HepG2 (cell line): ENCODE data around the gene SLC13A3.

Experiments used
- ATF2 ChIP-seq: sonication (generic); formaldehyde crosslinking; IDR thresholded peaks from 2 replicates; pipeline ENCODE4 v1.4.0; 2020; ENCODE audit warnings: missing genetic modification reagents
- BORCS8-MEF2B ChIP-seq: sonication (generic); formaldehyde crosslinking; IDR thresholded peaks from 2 replicates; pipeline ENCODE4 v1.8.0; 2022; ENCODE audit warnings: mild to moderate bottlenecking, missing genetic modification reagents
- BRD4 ChIP-seq: sonication (generic); formaldehyde crosslinking; IDR thresholded peaks from 2 replicates; pipeline ENCODE4 v1.4.0; 2020; ENCODE audit warnings: missing genetic modification reagents
- CTCF ChIP-seq: sonication (generic); formaldehyde crosslinking; IDR thresholded peaks from 2 replicates; pipeline ENCODE4 v1.5.0; 2020; ENCODE audit warnings: mild to moderate bottlenecking, missing genetic modification reagents, moderate library complexity
- NR2F1 ChIP-seq, 2 experiments: fragments of 450-650 bp in 1 of 2; formaldehyde crosslinking in 1 of 2; IDR thresholded peaks; 2 replicates each; pipeline versions ENCODE4 v1.5.0 to v1.6.1; 2016 to 2020; ENCODE audit warnings: mild to moderate bottlenecking in 1 of 2, missing compliant biosample characterization in 1 of 2, missing genetic modification reagents in 1 of 2, moderate library complexity in 1 of 2
- RAD21 ChIP-seq: fragments of 450-650 bp; formaldehyde crosslinking; IDR thresholded peaks from 2 replicates; pipeline ENCODE4 v1.5.0; 2020; ENCODE audit warnings: mild to moderate bottlenecking
- SMYD3 ChIP-seq: sonication (generic); formaldehyde crosslinking; IDR thresholded peaks from 2 replicates; pipeline ENCODE4 v1.8.1; 2023; ENCODE audit warnings: mild to moderate bottlenecking, missing genetic modification reagents
- ZNF326 ChIP-seq: sonication (generic); formaldehyde crosslinking; IDR thresholded peaks from 2 replicates; pipeline ENCODE4 v1.4.0; 2020; ENCODE audit warnings: missing genetic modification reagents, borderline replicate concordance
- ZNF569 ChIP-seq: sonication (generic); formaldehyde crosslinking; IDR thresholded peaks from 2 replicates; pipeline ENCODE4 v1.5.0; 2020; ENCODE audit warnings: mild to moderate bottlenecking, missing genetic modification reagents, moderate library complexity, borderline replicate concordance
- ZNF629 ChIP-seq: sonication (generic); formaldehyde crosslinking; conservative IDR thresholded peaks from 2 replicates; pipeline ENCODE4 v1.5.0; 2020; ENCODE audit warnings: missing genetic modification reagents
- TF ChIP-seq, protein P1 (sequence below): sonication (generic); formaldehyde crosslinking; IDR thresholded peaks from 2 replicates; pipeline ENCODE4 v1.4.0; 2020; ENCODE audit warnings: missing genetic modification reagents, borderline replicate concordance
- TF ChIP-seq, protein P2 (sequence below): sonication (generic); formaldehyde crosslinking; IDR thresholded peaks from 2 replicates; pipeline ENCODE4 v1.4.0; 2020; ENCODE audit warnings: missing genetic modification reagents
- TF ChIP-seq, protein P3 (sequence below): sonication (generic); formaldehyde crosslinking; IDR thresholded peaks from 2 replicates; pipeline ENCODE4 v1.8.1; 2023; ENCODE audit warnings: missing genetic modification reagents, mild to moderate bottlenecking, borderline replicate concordance

DNA sequence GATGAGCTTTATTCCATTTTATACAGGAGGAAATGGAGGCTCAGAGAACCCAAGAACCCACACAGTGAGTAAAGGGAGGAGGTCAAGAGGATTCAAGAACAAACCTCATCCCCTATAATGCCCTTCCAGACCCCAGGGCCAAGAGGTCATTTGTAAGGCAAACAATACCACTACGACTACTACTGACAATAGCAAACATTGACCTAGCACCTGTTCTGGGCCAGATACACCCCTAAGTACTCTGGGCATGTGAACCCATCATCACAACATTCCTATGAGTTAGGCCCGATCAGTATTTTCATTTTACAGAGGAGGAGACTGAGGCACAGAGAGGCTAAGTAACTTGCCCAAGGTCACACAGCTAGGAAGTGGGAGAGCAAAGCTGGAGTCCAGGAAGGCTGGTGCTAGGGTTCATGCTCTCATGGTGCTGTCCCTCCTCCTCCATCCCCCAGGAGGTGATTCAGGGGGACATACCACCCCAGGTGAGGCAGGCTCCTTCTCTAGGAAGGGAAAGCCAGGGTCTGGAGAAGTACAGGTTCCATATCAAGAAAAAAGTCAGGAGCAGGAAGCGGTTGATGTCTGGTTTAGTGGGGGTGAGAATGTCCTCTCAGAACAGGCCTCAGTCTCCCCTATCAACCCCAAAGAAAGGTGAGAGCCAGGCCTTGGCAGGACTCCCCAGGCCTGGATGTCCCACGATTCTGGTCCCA is 13.7 kb downstream of the SLC13A3 start:
- TF ChIP-seq, protein P1, sequence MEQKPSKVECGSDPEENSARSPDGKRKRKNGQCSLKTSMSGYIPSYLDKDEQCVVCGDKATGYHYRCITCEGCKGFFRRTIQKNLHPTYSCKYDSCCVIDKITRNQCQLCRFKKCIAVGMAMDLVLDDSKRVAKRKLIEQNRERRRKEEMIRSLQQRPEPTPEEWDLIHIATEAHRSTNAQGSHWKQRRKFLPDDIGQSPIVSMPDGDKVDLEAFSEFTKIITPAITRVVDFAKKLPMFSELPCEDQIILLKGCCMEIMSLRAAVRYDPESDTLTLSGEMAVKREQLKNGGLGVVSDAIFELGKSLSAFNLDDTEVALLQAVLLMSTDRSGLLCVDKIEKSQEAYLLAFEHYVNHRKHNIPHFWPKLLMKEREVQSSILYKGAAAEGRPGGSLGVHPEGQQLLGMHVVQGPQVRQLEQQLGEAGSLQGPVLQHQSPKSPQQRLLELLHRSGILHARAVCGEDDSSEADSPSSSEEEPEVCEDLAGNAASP (CRISPR knock-in tag) = peak; percentile 17; the same call in 1 of the 2 replicates
- TF ChIP-seq ZNF569 (no peak), ATF2 (CRISPR knock-in tag) (no peak), CTCF (CRISPR knock-in tag) (no peak), BORCS8-MEF2B (CRISPR knock-in tag) (no peak; the same call in 1 of the 2 replicates), RAD21 (CRISPR knock-in tag) (no peak), ZNF326 (CRISPR knock-in tag) (no peak), NR2F1 (CRISPR knock-in tag; IDR thresholded peaks at IDR 0.05) (peak; percentile 80 to 85), ZNF629 (peak; percentile 30), BRD4 (CRISPR knock-in tag) (no peak), SMYD3 (CRISPR knock-in tag) (no peak)
- TF ChIP-seq, protein P2, sequence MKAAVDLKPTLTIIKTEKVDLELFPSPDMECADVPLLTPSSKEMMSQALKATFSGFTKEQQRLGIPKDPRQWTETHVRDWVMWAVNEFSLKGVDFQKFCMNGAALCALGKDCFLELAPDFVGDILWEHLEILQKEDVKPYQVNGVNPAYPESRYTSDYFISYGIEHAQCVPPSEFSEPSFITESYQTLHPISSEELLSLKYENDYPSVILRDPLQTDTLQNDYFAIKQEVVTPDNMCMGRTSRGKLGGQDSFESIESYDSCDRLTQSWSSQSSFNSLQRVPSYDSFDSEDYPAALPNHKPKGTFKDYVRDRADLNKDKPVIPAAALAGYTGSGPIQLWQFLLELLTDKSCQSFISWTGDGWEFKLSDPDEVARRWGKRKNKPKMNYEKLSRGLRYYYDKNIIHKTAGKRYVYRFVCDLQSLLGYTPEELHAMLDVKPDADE (CRISPR knock-in tag) = no peak
- TF ChIP-seq, protein P3, sequence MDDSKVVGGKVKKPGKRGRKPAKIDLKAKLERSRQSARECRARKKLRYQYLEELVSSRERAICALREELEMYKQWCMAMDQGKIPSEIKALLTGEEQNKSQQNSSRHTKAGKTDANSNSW (CRISPR knock-in tag) = no peak
